MM.1S (cell line): ENCODE measurements around the gene CNPY2.

Experiments
- DNase-seq: peaks from one replicate; pipeline ENCODE4 v3.0.0-alpha.2; 2015
- H2AFZ ChIP-seq: fragments of 300-600 bp; sonication (generic); 2 replicates; pipeline ENCODE4 v1.6.0; 2016; ENCODE audit warnings: antibody characterized with exemption, low read length
- H3F3A ChIP-seq: fragments of 300-600 bp; sonication (generic); 2 replicates; pipeline ENCODE4 v1.6.1; 2016; ENCODE audit warnings: mild to moderate bottlenecking, antibody characterized with exemption, low read length, moderate library complexity, mixed read lengths; ENCODE audit not compliant: insufficient read depth
- H3K27ac ChIP-seq: fragments of 300-600 bp; sonication (generic); 2 replicates; pipeline ENCODE4 v1.5.1; 2016; ENCODE audit warnings: mild to moderate bottlenecking, low read length
- H3K27me3 ChIP-seq: fragments of 300-600 bp; sonication (generic); replicated peaks from 2 replicates; pipeline ENCODE4 v1.6.0; 2016; ENCODE audit warnings: low read length; ENCODE audit not compliant: insufficient read depth
- H3K36me3 ChIP-seq: fragments of 300-600 bp; sonication (generic); replicated peaks from 2 replicates; pipeline ENCODE4 v1.6.1; 2016; ENCODE audit warnings: mild to moderate bottlenecking, low read length, mixed read lengths; ENCODE audit not compliant: insufficient read depth
- H3K4me1 ChIP-seq: fragments of 300-600 bp; sonication (generic); 2 replicates; pipeline ENCODE4 v1.6.1; 2016; ENCODE audit warnings: low read length, mixed read lengths
- H3K4me2 ChIP-seq: fragments of 300-600 bp; sonication (generic); 2 replicates; pipeline ENCODE4 v1.6.0; 2016; ENCODE audit warnings: low read depth, low read length
- H3K4me3 ChIP-seq: fragments of 300-600 bp; sonication (generic); 2 replicates; pipeline ENCODE4 v1.5.1; 2016; ENCODE audit warnings: low read length, mixed read lengths
- H3K79me2 ChIP-seq: fragments of 300-600 bp; sonication (generic); 2 replicates; pipeline ENCODE4 v1.6.1; 2016; ENCODE audit warnings: mixed run types, low read length, mixed read lengths
- H3K9ac ChIP-seq: fragments of 300-600 bp; sonication (generic); 2 replicates; pipeline ENCODE4 v1.6.1; 2016; ENCODE audit warnings: low read length, mixed read lengths
- H3K9me2 ChIP-seq: fragments of 300-600 bp; sonication (generic); replicated peaks from 2 replicates; pipeline ENCODE4 v1.6.1; 2016; ENCODE audit warnings: mild to moderate bottlenecking, low read length, mixed read lengths; ENCODE audit not compliant: insufficient read depth
- H3K9me3 ChIP-seq: fragments of 300-600 bp; sonication (generic); replicated peaks from 2 replicates; pipeline ENCODE4 v1.6.1; 2016; ENCODE audit warnings: mild to moderate bottlenecking, low read length, mixed read lengths; ENCODE audit not compliant: insufficient read depth
- H4K20me1 ChIP-seq: fragments of 300-600 bp; sonication (generic); 2 replicates; pipeline ENCODE4 v1.6.1; 2016; ENCODE audit warnings: mild to moderate bottlenecking, low read length, moderate library complexity, mixed read lengths; ENCODE audit not compliant: insufficient read depth
- CTCF ChIP-seq: fragments of 300-600 bp; sonication (generic); IDR thresholded peaks from 2 replicates; pipeline ENCODE4 v1.5.1; 2016; ENCODE audit warnings: antibody characterized with exemption, low read length, mixed read lengths
- EZH2 ChIP-seq: fragments of 300-600 bp; sonication (generic); optimal IDR thresholded peaks from 2 replicates; pipeline ENCODE3; 2017; ENCODE audit warnings: low read depth, mild to moderate bottlenecking, antibody characterized with exemption, low read length, mixed read lengths
- EZH2phosphoT487 ChIP-seq: fragments of 300-600 bp; sonication (generic); IDR thresholded peaks from 2 replicates; pipeline ENCODE4 v1.6.1; 2018; ENCODE audit warnings: antibody characterized with exemption, low read length

CNPY2 gene

GRCh38 chr12:56298828-56299227 lies 17.0 kb downstream of the CNPY2 start:
- no peaks in the 10 kb centered on the region for H3K27me3 ChIP-seq
- H3K9me2 ChIP-seq, result no peaks in the 10 kb centered on the region
- H4K20me1 ChIP-seq, result peaks cover under 1% of the 10 kb centered on the region; the same call in 1 of the 2 replicates
- H3K4me3 ChIP-seq, result peak overlapping the region; percentile 95
- H2AFZ ChIP-seq, result peak overlapping the region; percentile 60; the same call in 1 of the 2 replicates
- H3K79me2 ChIP-seq, result peaks cover 74% of the 10 kb centered on the region
- peaks cover 21% of the 10 kb centered on the region for H3F3A ChIP-seq
- peak overlapping the region; percentile 74; the same call in 1 of the 2 replicates for H3K27ac ChIP-seq
- H3K9me3 ChIP-seq, result no peaks in the 10 kb centered on the region
- H3K4me1 ChIP-seq, result peaks cover 26% of the 10 kb centered on the region
- no peak for TF ChIP-seq EZH2phosphoT487
- no peak for TF ChIP-seq CTCF
- TF ChIP-seq EZH2, result no peak
- peak overlapping the region; percentile 76; the same call in 1 of the 2 replicates for H3K9ac ChIP-seq
- no peak for DNase-seq
- H3K4me2 ChIP-seq, result peak overlapping the region; percentile 71
- no peaks in the 10 kb centered on the region; the same call in 1 of the 2 replicates for H3K36me3 ChIP-seq

GRCh38 chr12:56297400-56297799 lies 18.4 kb downstream of the CNPY2 start:
- Histone ChIP-seq H3K4me1 (peaks cover 22% of the 10 kb centered on the region), H3K79me2 (peaks cover 86% of the 10 kb centered on the region), H3K4me3 (no peak overlapping the region), H3K9me2 (no peaks in the 10 kb centered on the region), H2AFZ (no peak overlapping the region), H3F3A (peaks cover 17% of the 10 kb centered on the region), H3K27me3 (no peaks in the 10 kb centered on the region), H3K27ac (no peak overlapping the region), H3K9me3 (no peaks in the 10 kb centered on the region), H4K20me1 (peaks cover 4% of the 10 kb centered on the region; the same call in 1 of the 2 replicates), H3K36me3 (no peaks in the 10 kb centered on the region; the same call in 1 of the 2 replicates), H3K9ac (no peak overlapping the region), H3K4me2 (no peak overlapping the region)
- DNase-seq, result no peak
- TF ChIP-seq EZH2phosphoT487, result no peak
- no peak for TF ChIP-seq CTCF
- no peak for TF ChIP-seq EZH2

DNA sequence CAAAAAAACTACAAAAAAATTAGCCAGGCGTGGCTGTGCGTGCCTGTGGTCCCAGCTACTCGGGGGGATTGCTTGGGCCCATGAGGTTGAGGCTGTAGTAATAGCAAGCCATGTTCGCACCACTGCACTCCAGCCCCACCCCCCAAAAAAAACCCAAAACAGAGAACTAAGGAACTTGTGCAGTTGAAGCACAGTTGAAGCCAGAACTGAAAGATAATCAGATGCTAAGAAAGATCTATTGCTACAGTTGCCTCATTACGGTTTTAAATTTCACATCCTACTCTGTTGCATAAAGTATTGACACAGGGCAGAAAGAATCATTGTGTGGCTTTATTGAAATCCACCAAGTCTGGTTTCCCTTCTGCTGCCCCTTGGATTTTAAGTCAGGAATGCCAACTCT lies 19.5 kb downstream of the CNPY2 start:
- H3K27me3 ChIP-seq, result no peaks in the 10 kb centered on the region
- peaks cover 11% of the 10 kb centered on the region for H3F3A ChIP-seq
- no peak overlapping the region for H3K4me3 ChIP-seq
- no peak overlapping the region for H3K9ac ChIP-seq
- no peaks in the 10 kb centered on the region for H3K9me3 ChIP-seq
- H2AFZ ChIP-seq, result no peak overlapping the region
- no peak overlapping the region for H3K4me2 ChIP-seq
- DNase-seq, result no peak
- peaks cover 14% of the 10 kb centered on the region for H3K4me1 ChIP-seq
- H3K27ac ChIP-seq, result no peak overlapping the region
- peaks cover 5% of the 10 kb centered on the region; the same call in 1 of the 2 replicates for H3K36me3 ChIP-seq
- TF ChIP-seq EZH2 (no peak), CTCF (no peak)
- no peaks in the 10 kb centered on the region for H3K9me2 ChIP-seq
- peaks cover 4% of the 10 kb centered on the region; the same call in 1 of the 2 replicates for H4K20me1 ChIP-seq
- peaks cover 91% of the 10 kb centered on the region for H3K79me2 ChIP-seq
